ENCODE data around the gene FXR1.

The FXR1 gene

GRCh38 chr3:181007262-181007661 is 94.8 kb downstream of the FXR1 start:
- no peak for TF ChIP-seq CTCF (IDR thresholded peaks at IDR 0.05; ENCODE audit: low read depth, low read length)

GRCh38 chr3:181008796-181009195 is 96.3 kb downstream of the FXR1 start:
- DNase-seq (ENCODE audit: extremely low read depth, low read depth): no peak
- no peak for TF ChIP-seq CTCF (IDR thresholded peaks at IDR 0.05; ENCODE audit: low read depth, low read length)

More at GRCh38 chr3:181007262-181007661, 94.8 kb downstream of the FXR1 start:
- DNase-seq (ENCODE audit: extremely low read depth, low read depth): no peak

- DNase-seq (ENCODE audit: extremely low read depth, low read depth): no peak
- TF ChIP-seq CTCF (IDR thresholded peaks at IDR 0.05; ENCODE audit: low read depth, low read length): no peak
These were observed 96.8 kb downstream of the FXR1 start for GRCh38 chr3:181009225-181009624.

GRCh38 chr3:181017690-181018089 is 105.2 kb downstream of the FXR1 start:
- TF ChIP-seq CTCF (IDR thresholded peaks at IDR 0.05; ENCODE audit: low read depth, low read length): no peak
- no peak for DNase-seq (ENCODE audit: extremely low read depth, low read depth)

- no peak for TF ChIP-seq CTCF (IDR thresholded peaks at IDR 0.05; ENCODE audit: low read depth, low read length)
- DNase-seq (ENCODE audit: extremely low read depth, low read depth): no peak
These were observed 112.7 kb downstream of the FXR1 start for GRCh38 chr3:181025204-181025603.

- no peak for DNase-seq (ENCODE audit: extremely low read depth, low read depth)
- no peak for TF ChIP-seq CTCF (IDR thresholded peaks at IDR 0.05; ENCODE audit: low read depth, low read length)
These were observed 118.5 kb downstream of the FXR1 start for GRCh38 chr3:181030948-181031347.

Measured in AG09319 (cell line).